ENCODE measurements around the gene NDOR1.

NDOR1 gene

DNA sequence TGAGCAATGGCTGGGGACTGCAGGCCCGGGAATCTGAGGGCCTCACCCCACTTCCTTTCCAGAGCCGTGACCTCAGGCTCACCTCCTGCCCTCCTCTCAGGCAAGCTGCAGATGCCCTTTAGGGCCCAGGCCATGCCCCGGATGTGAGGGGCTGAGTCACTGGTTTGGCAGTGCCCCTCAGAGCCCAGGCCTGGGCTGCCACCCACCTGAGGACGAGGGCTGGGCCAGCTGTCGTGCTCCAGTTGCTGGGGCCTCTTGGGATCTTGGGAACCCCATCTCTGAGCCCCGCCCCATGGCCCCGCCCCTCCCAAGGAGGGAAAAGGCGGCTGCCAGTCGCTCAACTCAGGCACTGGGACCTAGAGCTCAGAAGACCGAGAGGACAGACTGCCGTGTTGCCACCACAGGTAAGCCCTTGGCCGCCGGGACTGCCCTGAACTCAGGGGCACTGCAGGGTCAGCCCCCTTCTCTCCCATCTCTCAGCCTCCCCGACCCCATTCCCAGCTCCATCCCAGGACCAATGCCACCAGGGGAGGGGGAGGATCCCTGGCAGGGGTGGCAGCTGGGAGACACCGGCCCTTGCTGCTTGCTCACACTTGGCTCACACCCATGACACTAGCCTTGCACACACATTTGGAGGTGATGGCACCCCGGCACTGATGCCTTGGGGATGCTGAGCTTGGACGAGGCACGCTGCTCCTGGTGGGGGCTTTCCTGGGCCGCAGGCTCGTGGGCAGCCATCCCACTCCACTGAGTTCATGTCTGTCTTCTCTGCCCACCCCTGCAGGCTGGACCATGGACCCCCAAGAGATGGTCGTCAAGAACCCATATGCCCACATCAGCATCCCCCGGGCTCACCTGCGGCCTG lies 19.6 kb downstream of the NDOR1 start, which contains the start of gene CYSRT1:
TSS of gene CYSRT1 (plus strand) at position 345 of the 865 bp plus-strand sequence. CDS start at position 793, 448 bp downstream.
- Histone ChIP-seq H3K9ac (ENCODE audit: low read depth, low read length, poor library complexity, severe bottlenecking) (peak within 1 kb of the TSS; percentile 97), H3K79me2 (ENCODE audit: insufficient read depth, low read length) (no peaks in the 10 kb centered on the region), H3F3A (ENCODE audit: low read depth) (no peaks in the 10 kb centered on the region), H4K20me1 (ENCODE audit: insufficient read depth, low read length, poor library complexity, severe bottlenecking) (no peaks in the 10 kb centered on the region), H3K9me3 (ENCODE audit: insufficient read depth, low read depth, low read length) (no peaks in the 10 kb centered on the region), H3K4me3 (ENCODE audit: low read length, poor library complexity, severe bottlenecking) (peak within 1 kb of the TSS; percentile 90), H2AFZ (ENCODE audit: low read length) (no peak within 1 kb of the TSS), H3K4me1 (ENCODE audit: insufficient read depth, low read length, poor library complexity, severe bottlenecking) (peaks cover 21% of the 10 kb centered on the region), H3K36me3 (ENCODE audit: insufficient read depth, low read length) (no peaks in the 10 kb centered on the region), H3K4me2 (ENCODE audit: low read depth, low read length, poor library complexity, severe bottlenecking) (peak within 1 kb of the TSS; percentile 98), H3K27me3 (ENCODE audit: insufficient read depth, low read length, poor library complexity, severe bottlenecking) (no peaks in the 10 kb centered on the region), H3K9me2 (replicated peaks; ENCODE audit: low read depth, low read length) (no peaks in the 10 kb centered on the region)
- no peak for TF ChIP-seq EZH2phosphoT487 (IDR thresholded peaks at IDR 0.05; ENCODE audit: borderline replicate concordance)
- TF ChIP-seq, protein P1, sequence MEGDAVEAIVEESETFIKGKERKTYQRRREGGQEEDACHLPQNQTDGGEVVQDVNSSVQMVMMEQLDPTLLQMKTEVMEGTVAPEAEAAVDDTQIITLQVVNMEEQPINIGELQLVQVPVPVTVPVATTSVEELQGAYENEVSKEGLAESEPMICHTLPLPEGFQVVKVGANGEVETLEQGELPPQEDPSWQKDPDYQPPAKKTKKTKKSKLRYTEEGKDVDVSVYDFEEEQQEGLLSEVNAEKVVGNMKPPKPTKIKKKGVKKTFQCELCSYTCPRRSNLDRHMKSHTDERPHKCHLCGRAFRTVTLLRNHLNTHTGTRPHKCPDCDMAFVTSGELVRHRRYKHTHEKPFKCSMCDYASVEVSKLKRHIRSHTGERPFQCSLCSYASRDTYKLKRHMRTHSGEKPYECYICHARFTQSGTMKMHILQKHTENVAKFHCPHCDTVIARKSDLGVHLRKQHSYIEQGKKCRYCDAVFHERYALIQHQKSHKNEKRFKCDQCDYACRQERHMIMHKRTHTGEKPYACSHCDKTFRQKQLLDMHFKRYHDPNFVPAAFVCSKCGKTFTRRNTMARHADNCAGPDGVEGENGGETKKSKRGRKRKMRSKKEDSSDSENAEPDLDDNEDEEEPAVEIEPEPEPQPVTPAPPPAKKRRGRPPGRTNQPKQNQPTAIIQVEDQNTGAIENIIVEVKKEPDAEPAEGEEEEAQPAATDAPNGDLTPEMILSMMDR (conservative IDR thresholded peaks at IDR 0.05; ENCODE audit: low read length): no peak

DNA sequence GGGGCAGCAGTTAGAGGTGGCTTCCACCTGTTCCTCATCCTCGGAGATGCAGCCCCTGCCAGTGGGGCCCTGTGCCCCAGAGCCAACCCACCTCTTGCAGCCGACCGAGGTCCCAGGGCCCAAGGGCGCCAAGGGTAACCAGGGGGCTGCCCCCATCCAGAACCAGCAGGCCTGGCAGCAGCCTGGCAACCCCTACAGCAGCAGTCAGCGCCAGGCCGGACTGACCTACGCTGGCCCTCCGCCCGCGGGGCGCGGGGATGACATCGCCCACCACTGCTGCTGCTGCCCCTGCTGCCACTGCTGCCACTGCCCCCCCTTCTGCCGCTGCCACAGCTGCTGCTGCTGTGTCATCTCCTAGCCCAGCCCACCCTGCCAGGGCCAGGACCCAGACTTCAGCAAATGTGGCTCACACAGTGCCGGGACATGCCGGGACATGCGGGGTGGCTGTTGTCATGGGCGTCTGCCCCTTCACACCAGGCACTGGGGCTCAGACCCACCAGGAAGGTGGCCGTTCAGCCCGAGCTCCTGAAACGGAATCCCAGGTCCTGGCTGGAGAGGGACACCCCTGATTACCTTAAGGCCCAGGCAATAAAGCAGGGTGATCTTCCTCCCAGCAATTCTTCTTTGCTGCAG lies 20.3 kb downstream of the NDOR1 start:
- Histone ChIP-seq H3K9me2 (replicated peaks; ENCODE audit: low read depth, low read length) (no peaks in the 10 kb centered on the region), H3K4me2 (ENCODE audit: low read depth, low read length, poor library complexity, severe bottlenecking) (peak overlapping the region; percentile 98), H3K4me3 (ENCODE audit: low read length, poor library complexity, severe bottlenecking) (no peak overlapping the region), H4K20me1 (ENCODE audit: insufficient read depth, low read length, poor library complexity, severe bottlenecking) (no peaks in the 10 kb centered on the region), H3K9me3 (ENCODE audit: insufficient read depth, low read depth, low read length) (no peaks in the 10 kb centered on the region), H3K79me2 (ENCODE audit: insufficient read depth, low read length) (no peaks in the 10 kb centered on the region), H3K27me3 (ENCODE audit: insufficient read depth, low read length, poor library complexity, severe bottlenecking) (no peaks in the 10 kb centered on the region), H3K4me1 (ENCODE audit: insufficient read depth, low read length, poor library complexity, severe bottlenecking) (peaks cover 21% of the 10 kb centered on the region), H3F3A (ENCODE audit: low read depth) (no peaks in the 10 kb centered on the region), H3K36me3 (ENCODE audit: insufficient read depth, low read length) (no peaks in the 10 kb centered on the region), H3K9ac (ENCODE audit: low read depth, low read length, poor library complexity, severe bottlenecking) (peak overlapping the region; percentile 97), H2AFZ (ENCODE audit: low read length) (no peak overlapping the region)
- TF ChIP-seq, protein P1 (conservative IDR thresholded peaks at IDR 0.05; ENCODE audit: low read length): no peak
- no peak for TF ChIP-seq EZH2phosphoT487 (IDR thresholded peaks at IDR 0.05; ENCODE audit: borderline replicate concordance)

DNA sequence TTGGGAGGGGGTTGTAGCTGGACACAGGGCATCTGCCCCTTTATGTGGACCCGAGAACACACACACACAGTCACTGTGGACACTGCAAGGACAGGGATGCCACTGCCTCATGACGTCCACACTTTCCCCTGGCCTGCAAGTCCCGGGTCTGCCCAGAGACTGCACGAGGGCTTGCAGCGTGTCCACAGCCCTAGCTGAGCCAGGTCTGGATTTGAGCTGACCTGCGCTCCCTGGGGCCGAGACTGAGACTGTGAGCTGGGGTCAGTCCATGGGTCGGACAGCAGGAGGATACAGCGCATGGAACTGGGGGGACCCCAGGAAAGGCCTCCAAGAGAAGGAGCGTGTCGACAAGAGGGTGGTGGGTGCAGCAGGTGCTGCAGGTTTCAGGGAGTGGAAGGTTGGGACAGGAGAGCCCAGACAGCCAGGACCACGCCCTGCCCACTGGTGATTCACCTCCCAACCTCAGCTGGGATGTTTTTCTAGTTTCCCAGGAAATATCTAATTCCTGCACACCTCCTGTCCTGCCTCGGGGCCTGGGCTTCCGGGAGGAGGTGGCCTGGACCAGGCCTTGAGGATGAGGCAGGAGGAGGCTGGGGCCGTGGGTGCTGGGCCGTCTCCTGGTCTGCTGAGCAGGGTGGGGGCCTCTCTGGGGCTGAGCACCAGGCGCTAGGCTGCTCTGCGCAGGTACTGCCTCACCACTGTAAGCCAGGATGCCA lies 21.0 kb downstream of the NDOR1 start:
- TF ChIP-seq, protein P1 (conservative IDR thresholded peaks at IDR 0.05; ENCODE audit: low read length): no peak
- no peak for TF ChIP-seq EZH2phosphoT487 (IDR thresholded peaks at IDR 0.05; ENCODE audit: borderline replicate concordance)
- Histone ChIP-seq H3K4me2 (ENCODE audit: low read depth, low read length, poor library complexity, severe bottlenecking) (no peak overlapping the region), H3K9me3 (ENCODE audit: insufficient read depth, low read depth, low read length) (no peaks in the 10 kb centered on the region), H3K4me3 (ENCODE audit: low read length, poor library complexity, severe bottlenecking) (no peak overlapping the region), H3K9me2 (replicated peaks; ENCODE audit: low read depth, low read length) (no peaks in the 10 kb centered on the region), H3K79me2 (ENCODE audit: insufficient read depth, low read length) (no peaks in the 10 kb centered on the region), H3F3A (ENCODE audit: low read depth) (no peaks in the 10 kb centered on the region), H3K27me3 (ENCODE audit: insufficient read depth, low read length, poor library complexity, severe bottlenecking) (no peaks in the 10 kb centered on the region), H3K36me3 (ENCODE audit: insufficient read depth, low read length) (no peaks in the 10 kb centered on the region), H3K4me1 (ENCODE audit: insufficient read depth, low read length, poor library complexity, severe bottlenecking) (peaks cover 21% of the 10 kb centered on the region), H2AFZ (ENCODE audit: low read length) (no peak overlapping the region), H3K9ac (ENCODE audit: low read depth, low read length, poor library complexity, severe bottlenecking) (peak overlapping the region; percentile 36), H4K20me1 (ENCODE audit: insufficient read depth, low read length, poor library complexity, severe bottlenecking) (no peaks in the 10 kb centered on the region)

All from Loucy (cell line).